GM18507 (cell line): ENCODE data around the gene KRTAP19-7.

Experiments
- DNase-seq: peaks from one replicate; pipeline ENCODE4 v3.0.0; 2011; ENCODE audit warnings: low read depth; ENCODE audit not compliant: insufficient read length; ENCODE audit errors: extremely low spot score
- FAIRE-seq: peaks from 2 replicates; lab custom pipeline; 2011; peaks lifted over from hg19 to GRCh38; lab: Jason Lieb, UNC

KRTAP19-7 gene, protein sequence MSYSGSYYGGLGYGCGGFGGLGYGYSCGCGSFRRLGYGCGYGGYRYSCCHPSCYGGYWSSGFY

GRCh38 chr21:30561264-30561895, at the start of gene KRTAP19-7:
Gene KRTAP19-7, minus strand, starts transcription at chr21:30561314. Its CDS starts 25 bp downstream, at chr21:30561289.
- DNase-seq (no peak), FAIRE-seq (no peak)

DNA sequence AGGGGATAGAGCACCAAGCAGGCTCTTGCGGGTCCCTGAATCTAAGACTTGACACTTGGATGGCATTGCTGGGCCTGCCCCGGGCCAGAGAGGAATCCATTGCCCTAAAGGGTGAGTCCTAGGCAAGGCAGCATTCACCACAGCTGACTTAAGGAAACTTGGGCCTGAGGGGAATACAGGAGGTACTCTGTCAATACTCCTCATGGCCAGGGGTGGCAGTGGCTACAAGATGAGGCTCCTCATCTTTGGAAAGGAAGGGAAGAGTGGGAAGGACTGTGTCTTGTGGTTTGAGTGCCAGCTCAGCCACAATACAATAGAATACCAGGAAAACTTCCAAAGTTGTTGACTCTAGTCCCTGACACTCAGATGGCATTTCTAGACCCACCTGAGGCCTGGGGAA, 44.9 kb upstream of the KRTAP19-7 start:
- no peak for DNase-seq
- no peak for FAIRE-seq

GRCh38 chr21:30600787-30601186, 39.7 kb upstream of the KRTAP19-7 start, which contains the start of gene KRTAP22-1:
Gene KRTAP22-1, plus strand, starts transcription at chr21:30601087.
- no peak for DNase-seq
- no peak for FAIRE-seq

DNA sequence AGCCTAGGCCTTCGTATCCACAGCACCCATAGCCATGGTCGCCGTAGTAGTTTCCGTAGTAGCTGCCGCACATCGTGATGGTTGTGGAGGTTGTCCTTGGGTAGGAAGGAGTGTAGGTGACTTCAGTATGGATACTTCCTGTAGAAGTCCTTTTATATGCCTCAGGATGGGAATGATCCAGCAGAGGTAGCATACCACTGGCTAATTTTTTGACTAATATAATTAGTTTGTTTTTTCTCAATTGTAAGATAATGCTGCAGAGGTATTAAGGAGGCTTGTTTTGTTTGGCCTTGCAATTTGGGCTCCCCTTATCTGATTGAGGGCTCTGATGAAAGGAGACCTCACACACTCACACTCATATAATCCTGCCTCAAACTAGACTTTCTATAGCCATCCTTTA, 37.7 kb upstream of the KRTAP19-7 start, which contains the start of gene KRTAP6-2:
TSS of gene KRTAP6-2 (minus strand) at position 101 of the 400 bp plus-strand sequence. CDS start at position 73, 28 bp downstream.
- FAIRE-seq: no peak
- DNase-seq: no peak

- DNase-seq: no peak
- FAIRE-seq: no peak
Measured at GRCh38 chr21:30592140-30592539, 31.0 kb upstream of the KRTAP19-7 start, which contains the start of gene KRTAP6-3. Gene KRTAP6-3, plus strand, starts transcription at chr21:30592440. Its CDS starts 6 bp downstream, at chr21:30592446.

- FAIRE-seq (no peak), DNase-seq (no peak)
Measured at GRCh38 chr21:30590297-30590696, 29.2 kb upstream of the KRTAP19-7 start, which contains the start of gene KRTAP22-2. Gene KRTAP22-2, minus strand, starts transcription at chr21:30590397.

- FAIRE-seq: no peak
- no peak for DNase-seq
Measured at GRCh38 chr21:30582870-30583269, 21.8 kb upstream of the KRTAP19-7 start.

DNA sequence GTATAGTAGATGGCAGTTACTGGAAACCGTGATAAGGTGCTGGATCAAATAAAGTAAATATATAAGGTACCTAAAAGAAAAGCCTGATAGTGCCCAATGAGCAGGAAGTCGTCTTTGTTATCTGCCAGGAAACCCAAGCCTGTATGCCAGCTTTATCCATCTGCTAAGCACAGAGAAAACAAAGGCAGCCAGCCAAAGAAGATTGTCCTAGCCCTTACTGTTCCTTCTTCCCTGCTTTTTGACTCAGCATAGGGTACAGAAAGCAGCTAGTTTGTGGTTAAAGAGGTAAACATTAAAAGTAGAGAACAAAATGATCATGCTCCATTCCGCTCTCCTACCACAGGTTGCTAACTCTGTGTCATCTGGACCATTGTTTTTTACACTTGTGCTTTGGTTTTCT, 19.0 kb upstream of the KRTAP19-7 start:
- FAIRE-seq: no peak

DNA sequence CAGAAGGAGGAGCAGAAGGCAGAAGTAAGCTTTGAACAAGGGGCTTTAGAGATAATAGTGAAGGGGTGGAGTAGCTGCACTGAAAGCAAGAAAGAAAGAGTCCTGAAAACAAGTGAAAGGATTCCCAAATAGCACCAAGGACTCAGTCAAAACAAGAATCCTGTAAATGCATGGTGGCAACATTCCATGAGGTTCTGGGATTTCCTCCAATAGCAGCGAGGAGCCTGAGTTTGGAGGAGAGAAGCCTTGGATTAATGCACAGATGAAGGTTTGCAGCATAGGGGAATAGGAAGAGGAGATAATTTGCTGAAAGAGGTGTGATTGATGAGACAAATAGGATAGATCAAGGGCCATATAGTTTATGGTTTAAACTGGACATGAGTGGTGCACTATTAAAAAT, 18.2 kb upstream of the KRTAP19-7 start:
- DNase-seq (no peak), FAIRE-seq (no peak)

More for the DNA sequence above, 19.0 kb upstream of the KRTAP19-7 start:
- no peak for DNase-seq

GRCh38 chr21:30577766-30578165, 16.7 kb upstream of the KRTAP19-7 start:
- no peak for DNase-seq

DNA sequence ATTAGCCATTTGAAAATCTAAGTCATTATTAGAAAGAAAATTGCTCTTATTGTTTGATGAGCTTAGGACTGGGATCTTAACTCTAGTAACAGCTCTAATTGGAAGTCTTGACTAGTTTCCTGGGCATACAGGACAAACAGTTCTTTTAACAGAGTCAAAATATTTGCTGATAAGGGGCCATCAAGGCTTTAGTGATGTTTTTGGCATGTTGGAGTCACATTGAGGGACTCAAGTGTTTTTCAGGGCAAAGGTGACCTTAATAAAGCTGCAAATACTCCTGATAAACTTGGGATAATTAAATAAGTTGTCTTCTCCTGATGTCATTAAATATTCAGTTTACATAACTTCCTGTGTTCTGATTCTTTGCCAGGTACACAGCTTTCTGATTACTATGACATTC, 6.5 kb upstream of the KRTAP19-7 start:
- DNase-seq: no peak
- FAIRE-seq: no peak

More at GRCh38 chr21:30577766-30578165, 16.7 kb upstream of the KRTAP19-7 start:
- no peak for FAIRE-seq

DNA sequence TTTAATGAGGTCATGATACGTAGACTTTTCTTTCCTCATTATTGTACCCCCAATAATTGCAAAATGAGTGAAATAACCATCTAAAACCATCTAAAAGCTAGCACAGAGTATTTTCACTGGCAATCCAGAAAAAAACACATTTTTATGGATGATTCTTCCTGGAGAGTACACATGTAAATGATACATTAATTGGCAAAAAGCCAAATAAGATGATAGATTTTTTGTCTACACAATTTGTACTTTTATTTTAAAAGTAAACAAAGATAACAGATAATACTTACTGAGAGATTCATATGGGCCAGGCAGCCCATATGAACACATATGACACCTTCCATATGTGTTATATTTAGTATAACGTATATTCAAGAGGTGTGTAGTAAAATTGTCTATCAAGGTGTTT, 2.5 kb upstream of the KRTAP19-7 start:
- DNase-seq: no peak
- no peak for FAIRE-seq

DNA sequence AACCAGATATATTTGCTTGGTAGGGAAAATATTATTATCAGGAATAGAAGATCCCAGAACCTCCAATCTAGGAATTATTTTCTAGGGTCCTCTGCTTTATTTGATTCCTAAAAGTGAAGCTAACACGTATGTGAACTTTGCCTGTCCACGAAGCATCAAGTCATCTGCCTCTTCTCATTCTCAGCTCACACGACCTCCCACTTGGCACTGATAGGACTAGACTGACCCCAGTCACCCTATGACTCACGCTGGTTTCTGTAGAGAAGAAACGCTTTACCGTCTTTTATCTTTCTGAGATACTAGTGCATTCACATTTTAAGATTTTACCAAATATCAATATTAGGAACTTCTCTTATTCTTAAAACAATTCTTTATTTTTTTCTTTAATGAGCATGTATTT, 2.0 kb upstream of the KRTAP19-7 start:
- no peak for FAIRE-seq
- no peak for DNase-seq

DNA sequence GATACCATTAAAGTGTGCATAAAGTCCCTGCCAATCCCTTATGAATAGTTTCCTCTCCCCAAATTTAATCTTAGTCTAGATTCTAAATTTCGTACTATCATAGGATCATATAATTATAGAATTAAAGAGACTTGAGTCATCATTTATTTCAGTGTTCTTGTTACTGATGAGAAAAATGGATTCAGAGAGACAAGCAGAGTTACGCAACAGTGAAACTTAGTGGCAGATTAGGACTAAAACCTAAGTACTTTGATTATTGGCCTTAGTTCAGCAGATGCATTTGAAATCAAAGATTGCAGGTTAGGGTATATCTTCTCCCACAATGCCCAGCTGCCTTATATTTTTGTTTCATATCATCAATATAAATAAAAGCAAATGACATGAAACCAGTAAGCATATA, 843 bp upstream of the KRTAP19-7 start:
- no peak for FAIRE-seq
- no peak for DNase-seq

DNA sequence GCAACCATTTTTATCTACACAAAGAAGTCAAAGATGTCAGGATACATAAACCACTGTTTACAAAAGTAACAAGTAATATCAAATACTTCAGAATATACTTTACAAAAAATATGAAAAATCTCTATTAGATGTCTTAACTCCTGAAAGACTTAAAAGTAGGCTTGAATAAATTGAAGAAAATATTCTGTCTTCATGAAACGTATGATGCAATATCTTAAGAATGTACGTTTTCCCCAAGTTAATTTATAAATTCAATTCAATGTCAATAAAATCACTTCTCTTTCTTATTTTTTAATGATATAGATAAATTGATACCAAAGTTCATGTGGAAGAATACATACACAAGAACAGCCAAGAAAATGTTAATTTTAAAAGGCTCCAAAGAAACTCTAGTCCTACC, 6.0 kb downstream of the KRTAP19-7 start:
- no peak for DNase-seq
- no peak for FAIRE-seq

- no peak for FAIRE-seq
- no peak for DNase-seq
Measured at GRCh38 chr21:30552782-30553181, 8.3 kb downstream of the KRTAP19-7 start.

GRCh38 chr21:30541764-30542163, 19.4 kb downstream of the KRTAP19-7 start, which contains the start of gene KRTAP19-6:
Gene KRTAP19-6, minus strand, starts transcription at chr21:30541864. Its CDS starts 31 bp downstream, at chr21:30541833.
- DNase-seq: no peak
- no peak for FAIRE-seq

DNA sequence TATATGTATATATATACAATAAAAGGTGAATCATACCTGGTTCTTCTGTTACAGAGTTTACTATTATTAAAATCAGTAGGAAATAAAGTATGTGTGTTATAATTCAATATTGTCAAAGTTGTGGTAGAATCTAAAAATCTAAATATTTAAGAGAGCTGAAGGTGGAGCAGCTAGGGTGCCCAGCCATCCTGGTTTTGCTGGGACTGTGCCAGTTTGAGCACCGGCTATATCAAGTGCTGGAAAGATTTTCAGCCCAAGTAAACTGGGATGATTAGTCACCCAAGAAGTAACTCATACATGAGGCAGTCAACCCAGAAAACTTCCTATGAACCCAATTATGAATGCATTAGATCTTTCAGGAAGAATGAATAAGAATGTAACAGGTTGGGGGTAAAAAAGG, 42.2 kb downstream of the KRTAP19-7 start:
- no peak for FAIRE-seq
- no peak for DNase-seq

DNA sequence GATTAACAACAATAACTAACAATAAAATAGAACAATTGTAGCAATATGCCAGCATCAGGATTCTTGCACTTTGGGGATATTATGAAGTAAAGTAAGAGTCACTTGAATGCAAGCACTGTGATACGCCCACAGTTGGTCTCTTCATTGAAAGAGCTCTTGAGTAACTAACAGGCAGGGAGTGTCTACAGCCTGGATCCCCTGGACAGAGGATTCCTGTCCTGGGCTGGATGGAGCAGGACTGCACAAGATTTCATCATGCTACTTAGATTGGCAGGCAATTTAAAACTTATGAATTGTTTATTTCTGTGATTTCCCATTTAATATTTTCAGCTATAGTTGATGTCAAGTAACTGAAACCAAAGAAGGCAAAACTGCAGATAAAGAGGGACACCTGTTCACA, 45.4 kb downstream of the KRTAP19-7 start:
- DNase-seq: no peak
- no peak for FAIRE-seq
